Measurements from ENCODE around the gene MEF2A. TPM values are rescaled to one million over a fixed set of nuclear protein-coding genes. Genes with fewer than 3 reads are reported as not detected.

The MEF2A gene
- total RNA-seq, 1 experiment from 2014 or later: 21.3 TPM

DNA sequence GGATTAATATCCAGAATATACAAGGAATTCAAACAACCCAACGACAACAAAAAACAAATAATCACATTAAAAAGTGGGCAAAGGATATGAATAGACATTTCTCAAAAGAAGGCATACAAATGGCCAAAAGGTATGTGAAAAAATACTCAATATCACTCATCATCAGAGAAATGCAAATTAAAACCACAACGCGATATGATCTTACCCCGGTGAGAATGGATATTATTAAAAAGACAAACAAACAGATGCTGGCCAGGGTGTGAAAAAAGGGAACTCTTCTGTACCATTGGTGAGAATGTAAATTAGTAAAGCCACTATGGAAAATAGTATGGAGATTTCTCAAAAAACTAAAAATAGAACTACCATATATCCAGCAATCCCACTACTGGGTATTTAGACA lies 43.5 kb upstream of the MEF2A start:
- no peak overlapping the region for H3K4me2 ChIP-seq (ENCODE audit: low read length)
- no peaks in the 10 kb centered on the region for H3K4me1 ChIP-seq (ENCODE audit: insufficient read depth, low read length)
- H3K9me2 ChIP-seq (replicated peaks; ENCODE audit: low read length): no peaks in the 10 kb centered on the region
- POLR2A ChIA-PET (ENCODE audit: unreplicated experiment): no interaction called here
- H3K4me3 ChIP-seq (ENCODE audit: low read length): no peak overlapping the region
- H3F3A ChIP-seq (ENCODE audit: low read length, unreplicated experiment): no peaks in the 10 kb centered on the region
- no peak overlapping the region for H3K27ac ChIP-seq (ENCODE audit: low read length)
- intact Hi-C loops (cut with micrococcal nuclease): no loop called here
- ATAC-seq (no peak), DNase-seq (no peak)
- no peaks in the 10 kb centered on the region for H3K27me3 ChIP-seq (ENCODE audit: low read length)
- no peaks in the 10 kb centered on the region for H3K79me2 ChIP-seq (ENCODE audit: low read length)
- no peaks in the 10 kb centered on the region for H3K36me3 ChIP-seq (ENCODE audit: low read depth, low read length)
- no peak overlapping the region for H3K9ac ChIP-seq (ENCODE audit: low read length)
- TF ChIP-seq, protein P1, sequence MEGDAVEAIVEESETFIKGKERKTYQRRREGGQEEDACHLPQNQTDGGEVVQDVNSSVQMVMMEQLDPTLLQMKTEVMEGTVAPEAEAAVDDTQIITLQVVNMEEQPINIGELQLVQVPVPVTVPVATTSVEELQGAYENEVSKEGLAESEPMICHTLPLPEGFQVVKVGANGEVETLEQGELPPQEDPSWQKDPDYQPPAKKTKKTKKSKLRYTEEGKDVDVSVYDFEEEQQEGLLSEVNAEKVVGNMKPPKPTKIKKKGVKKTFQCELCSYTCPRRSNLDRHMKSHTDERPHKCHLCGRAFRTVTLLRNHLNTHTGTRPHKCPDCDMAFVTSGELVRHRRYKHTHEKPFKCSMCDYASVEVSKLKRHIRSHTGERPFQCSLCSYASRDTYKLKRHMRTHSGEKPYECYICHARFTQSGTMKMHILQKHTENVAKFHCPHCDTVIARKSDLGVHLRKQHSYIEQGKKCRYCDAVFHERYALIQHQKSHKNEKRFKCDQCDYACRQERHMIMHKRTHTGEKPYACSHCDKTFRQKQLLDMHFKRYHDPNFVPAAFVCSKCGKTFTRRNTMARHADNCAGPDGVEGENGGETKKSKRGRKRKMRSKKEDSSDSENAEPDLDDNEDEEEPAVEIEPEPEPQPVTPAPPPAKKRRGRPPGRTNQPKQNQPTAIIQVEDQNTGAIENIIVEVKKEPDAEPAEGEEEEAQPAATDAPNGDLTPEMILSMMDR (conservative IDR thresholded peaks at IDR 0.05; ENCODE audit: low read depth, low read length): no peak
- TF ChIP-seq EZH2 (IDR thresholded peaks at IDR 0.05; ENCODE audit: low read length, unreplicated experiment): no peak
- TF ChIP-seq EZH2phosphoT487 (IDR thresholded peaks at IDR 0.05; ENCODE audit: borderline replicate concordance, low read length): no peak
- no peaks in the 10 kb centered on the region for H3K9me3 ChIP-seq (ENCODE audit: low read length)
- H4K20me1 ChIP-seq (ENCODE audit: low read length): no peaks in the 10 kb centered on the region
- no peak overlapping the region for H2AFZ ChIP-seq (ENCODE audit: low read length)
- no TSS peak for BruUV-seq (replicated peaks)
- CTCF ChIA-PET: no interaction called here

DNA sequence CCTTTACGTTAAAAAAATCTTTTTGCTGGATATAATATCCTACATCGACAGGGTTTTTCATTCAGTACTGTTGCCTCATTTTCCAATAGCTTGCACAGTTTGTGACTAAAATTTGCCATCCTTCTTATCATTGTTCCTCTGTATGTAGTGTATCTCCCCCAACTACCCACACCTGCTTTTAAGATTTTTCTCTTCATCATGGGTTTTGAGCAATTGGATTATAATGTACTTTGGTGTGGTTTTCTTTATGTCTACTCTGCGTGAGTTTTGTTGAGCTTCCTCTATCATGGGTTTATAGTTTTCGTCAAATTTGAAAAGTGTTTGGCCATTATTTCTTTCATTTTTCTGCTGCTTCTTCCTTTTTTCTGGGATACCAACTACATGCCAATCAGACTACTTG lies 39.6 kb upstream of the MEF2A start:
- no peaks in the 10 kb centered on the region for H3K79me2 ChIP-seq (ENCODE audit: low read length)
- H3F3A ChIP-seq (ENCODE audit: low read length, unreplicated experiment): no peaks in the 10 kb centered on the region
- ChIA-PET CTCF (no interaction called here), POLR2A (ENCODE audit: unreplicated experiment) (no interaction called here)
- no peak for DNase-seq
- H3K36me3 ChIP-seq (ENCODE audit: low read depth, low read length): no peaks in the 10 kb centered on the region
- intact Hi-C loops (cut with micrococcal nuclease): no loop called here
- H3K27me3 ChIP-seq (ENCODE audit: low read length): no peaks in the 10 kb centered on the region
- H3K27ac ChIP-seq (ENCODE audit: low read length): no peak overlapping the region
- H4K20me1 ChIP-seq (ENCODE audit: low read length): no peaks in the 10 kb centered on the region
- no peaks in the 10 kb centered on the region for H3K9me3 ChIP-seq (ENCODE audit: low read length)
- no peaks in the 10 kb centered on the region for H3K9me2 ChIP-seq (replicated peaks; ENCODE audit: low read length)
- H3K4me3 ChIP-seq (ENCODE audit: low read length): no peak overlapping the region
- no peak overlapping the region for H3K9ac ChIP-seq (ENCODE audit: low read length)
- no peak for TF ChIP-seq EZH2 (IDR thresholded peaks at IDR 0.05; ENCODE audit: low read length, unreplicated experiment)
- TF ChIP-seq EZH2phosphoT487 (IDR thresholded peaks at IDR 0.05; ENCODE audit: borderline replicate concordance, low read length): no peak
- TF ChIP-seq, protein P1 (conservative IDR thresholded peaks at IDR 0.05; ENCODE audit: low read depth, low read length): no peak
- no peak for ATAC-seq
- no peaks in the 10 kb centered on the region for H3K4me1 ChIP-seq (ENCODE audit: insufficient read depth, low read length)
- no TSS peak for BruUV-seq (replicated peaks)
- no peak overlapping the region for H3K4me2 ChIP-seq (ENCODE audit: low read length)
- no peak overlapping the region for H2AFZ ChIP-seq (ENCODE audit: low read length)

DNA sequence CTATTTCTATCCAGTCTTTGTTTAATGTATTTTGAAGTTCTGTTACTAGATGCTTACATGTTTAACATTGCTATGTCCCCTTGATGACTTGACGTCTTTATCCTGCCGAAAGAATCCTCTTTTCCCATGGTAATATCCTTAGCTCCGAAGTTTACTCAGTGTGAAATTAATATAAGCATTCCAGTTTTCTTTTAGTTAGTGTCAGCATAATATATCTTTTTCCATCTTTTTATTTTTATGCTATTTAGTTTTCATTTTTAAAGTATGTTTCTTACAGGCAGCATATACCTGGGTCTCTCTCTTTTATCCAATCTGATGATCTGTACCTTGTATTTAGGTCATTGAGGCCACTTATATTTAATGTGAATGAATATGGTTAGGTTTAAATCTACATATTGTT lies 39.1 kb upstream of the MEF2A start:
- ChIA-PET POLR2A (ENCODE audit: unreplicated experiment) (no interaction called here), CTCF (no interaction called here)
- Histone ChIP-seq H3F3A (ENCODE audit: low read length, unreplicated experiment) (no peaks in the 10 kb centered on the region), H3K9ac (ENCODE audit: low read length) (no peak overlapping the region), H3K36me3 (ENCODE audit: low read depth, low read length) (no peaks in the 10 kb centered on the region), H3K27ac (ENCODE audit: low read length) (no peak overlapping the region), H3K9me3 (ENCODE audit: low read length) (no peaks in the 10 kb centered on the region), H3K4me2 (ENCODE audit: low read length) (no peak overlapping the region), H3K9me2 (replicated peaks; ENCODE audit: low read length) (no peaks in the 10 kb centered on the region), H3K79me2 (ENCODE audit: low read length) (no peaks in the 10 kb centered on the region), H3K4me1 (ENCODE audit: insufficient read depth, low read length) (no peaks in the 10 kb centered on the region), H3K27me3 (ENCODE audit: low read length) (no peaks in the 10 kb centered on the region), H3K4me3 (ENCODE audit: low read length) (no peak overlapping the region), H4K20me1 (ENCODE audit: low read length) (no peaks in the 10 kb centered on the region), H2AFZ (ENCODE audit: low read length) (no peak overlapping the region)
- BruUV-seq (replicated peaks): no TSS peak
- no peak for ATAC-seq
- TF ChIP-seq, protein P1 (conservative IDR thresholded peaks at IDR 0.05; ENCODE audit: low read depth, low read length): no peak
- TF ChIP-seq EZH2 (IDR thresholded peaks at IDR 0.05; ENCODE audit: low read length, unreplicated experiment): no peak
- TF ChIP-seq EZH2phosphoT487 (IDR thresholded peaks at IDR 0.05; ENCODE audit: borderline replicate concordance, low read length): no peak
- no peak for DNase-seq
- intact Hi-C loops (cut with micrococcal nuclease): no loop called here
